Limb (tissue), 2 donors: ENCODE measurements around the gene TAS2R5.
A peak's percentile ranks its signal among the peaks of the same experiment; 100 is the strongest.
"Not testable (repeated sequence)": the region's sequence is repeated elsewhere in the genome, so short reads cannot be mapped to it uniquely, and the experiment has no call there.

Source experiments
- DNase-seq, 2 donors: peaks; one replicate each; pipeline ENCODE4 v3.0.0-alpha.2; 2016; ENCODE audit errors: extremely low spot score in 2 of 2

Gene TAS2R5

GRCh38 chr7:141789917-141790316 is at the start of gene TAS2R5:
Gene TAS2R5, plus strand, starts transcription at chr7:141790217. Its CDS starts 145 bp downstream, at chr7:141790362.
- no peak for DNase-seq

GRCh38 chr7:141742229-141742628 is 47.8 kb upstream of the TAS2R5 start:
- no peak for DNase-seq

GRCh38 chr7:141744131-141744530 is 45.9 kb upstream of the TAS2R5 start:
- DNase-seq = no peak

GRCh38 chr7:141748396-141748795 is 41.6 kb upstream of the TAS2R5 start:
- no peak for DNase-seq

- not testable (repeated sequence) for DNase-seq
Measured at GRCh38 chr7:141751904-141752303, 38.1 kb upstream of the TAS2R5 start.

GRCh38 chr7:141752634-141753033 is 37.4 kb upstream of the TAS2R5 start:
- DNase-seq = no peak

- no peak for DNase-seq
Measured at GRCh38 chr7:141754939-141755338, 35.1 kb upstream of the TAS2R5 start.

GRCh38 chr7:141763797-141764196 is 26.2 kb upstream of the TAS2R5 start, which contains the start of gene TAS2R3:
Gene TAS2R3, plus strand, starts transcription at chr7:141764097. Its CDS starts 62 bp downstream, at chr7:141764159.
- DNase-seq = no peak

GRCh38 chr7:141770083-141770583 is 19.9 kb upstream of the TAS2R5 start:
- not testable (repeated sequence) for DNase-seq

- DNase-seq = no peak
Measured at GRCh38 chr7:141776374-141776773, 13.6 kb upstream of the TAS2R5 start, which contains the start of gene TAS2R4. Gene TAS2R4, plus strand, starts transcription at chr7:141776674. Its CDS starts 1,815 bp downstream, at chr7:141778489.

GRCh38 chr7:141785706-141786552 is 4.1 kb upstream of the TAS2R5 start:
- DNase-seq = peak in 1 of 2 donors; percentile 34

GRCh38 chr7:141788296-141788695 is 1.7 kb upstream of the TAS2R5 start:
- DNase-seq = no peak

GRCh38 chr7:141792526-141792925 is 2.5 kb downstream of the TAS2R5 start:
- DNase-seq = no peak

- no peak for DNase-seq
Measured at GRCh38 chr7:141820067-141820466, 30.1 kb downstream of the TAS2R5 start.

GRCh38 chr7:141822432-141822831 is 32.4 kb downstream of the TAS2R5 start:
- not testable (repeated sequence) for DNase-seq

GRCh38 chr7:141837683-141838082 is 47.7 kb downstream of the TAS2R5 start:
- no peak for DNase-seq

- DNase-seq = no peak
Measured at GRCh38 chr7:141838581-141838980, 48.6 kb downstream of the TAS2R5 start.

- DNase-seq = no peak
Measured at GRCh38 chr7:141839256-141839655, 49.2 kb downstream of the TAS2R5 start.

- DNase-seq = no peak
Measured at GRCh38 chr7:141840708-141841107, 50.7 kb downstream of the TAS2R5 start.
